ENCODE results near the gene FAM219A.

FAM219A gene

DNA sequence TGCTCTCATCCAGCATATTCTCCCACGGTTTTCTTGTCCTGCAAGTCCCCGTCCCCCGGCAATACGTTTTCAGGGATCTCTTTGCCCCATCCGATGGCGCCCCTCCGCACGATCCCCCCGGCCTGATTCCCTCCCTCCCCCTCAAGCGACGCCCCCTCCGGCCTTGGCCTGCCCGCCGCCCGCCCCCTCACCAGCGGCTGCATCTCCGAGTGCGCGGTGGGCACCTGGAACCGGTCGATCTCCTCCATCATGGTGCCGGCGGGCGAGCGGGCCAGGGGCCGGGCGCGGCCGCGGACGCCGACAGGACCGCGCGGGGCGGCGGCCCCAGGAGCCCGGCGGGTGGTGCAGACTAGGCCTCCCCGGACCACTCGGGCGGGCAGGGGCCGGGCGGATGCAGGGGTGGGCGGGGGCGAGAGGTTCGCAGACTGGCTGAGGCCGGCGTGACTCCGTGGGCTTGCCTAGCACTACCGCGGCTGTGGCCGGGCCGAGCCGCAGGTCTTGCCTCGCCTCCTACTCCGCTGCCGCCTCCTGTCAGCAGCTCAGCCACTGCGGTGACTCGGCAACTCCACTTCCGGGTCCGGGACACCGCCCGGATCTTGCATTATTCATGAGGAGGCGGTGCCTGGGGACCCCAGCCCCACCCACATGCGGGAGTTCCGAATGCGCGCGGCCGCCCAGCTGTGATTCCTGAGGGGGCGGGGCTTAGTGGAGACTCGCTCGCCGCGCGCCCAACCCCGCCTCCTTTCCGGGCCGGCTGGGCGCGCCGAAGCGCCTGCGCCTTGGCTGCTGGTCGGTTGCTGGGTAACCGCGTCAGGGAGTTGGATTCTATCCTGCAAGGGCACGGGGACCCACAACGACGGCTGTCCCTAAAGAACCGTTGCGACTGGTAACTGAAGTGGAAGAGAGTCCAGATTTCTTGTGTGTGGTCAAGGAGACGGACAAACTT, at the start of gene FAM219A, which contains the start of gene DNAI1:
Gene FAM219A, minus strand, starts transcription at position 558 of the 946 bp plus-strand sequence. Its CDS starts 307 bp downstream, at position 251.
Gene DNAI1, plus strand, starts transcription at position 793 of the 946 bp plus-strand sequence. CDS start 201 bp downstream, outside the sequence.
- TF ChIP-seq GATA3 (IDR thresholded peaks at IDR 0.05; ENCODE audit: low read depth, low read length) (no peak), GATA2 (IDR thresholded peaks at IDR 0.05; ENCODE audit: low read depth, low read length) (no peak)

GRCh38 chr9:34507966-34508365, 49.6 kb upstream of the FAM219A start:
- TF ChIP-seq GATA3 (IDR thresholded peaks at IDR 0.05; ENCODE audit: low read depth, low read length): no peak
- TF ChIP-seq GATA2 (IDR thresholded peaks at IDR 0.05; ENCODE audit: low read depth, low read length): no peak

DNA sequence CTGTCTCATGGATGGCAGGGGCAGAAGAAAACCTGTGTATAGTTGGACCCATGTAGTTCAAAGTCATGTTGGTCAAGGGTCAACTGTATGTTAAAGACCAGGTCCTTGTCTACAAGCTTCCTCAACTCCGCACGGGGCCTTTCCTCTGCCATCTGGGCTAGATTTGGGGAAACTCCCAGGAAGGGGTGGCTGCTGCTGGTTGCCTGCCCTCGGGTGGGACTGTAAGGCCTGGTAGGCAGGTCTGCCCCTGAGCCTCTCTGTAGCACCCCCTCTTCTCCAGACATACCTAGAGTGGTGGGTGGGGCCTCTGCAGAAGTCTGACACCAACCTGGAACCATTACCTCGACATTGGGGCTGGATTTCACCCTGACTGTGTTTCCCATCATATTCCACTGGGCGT, 49.2 kb upstream of the FAM219A start:
- TF ChIP-seq GATA2 (IDR thresholded peaks at IDR 0.05; ENCODE audit: low read depth, low read length) (no peak), GATA3 (IDR thresholded peaks at IDR 0.05; ENCODE audit: low read depth, low read length) (no peak)

- TF ChIP-seq GATA3 (IDR thresholded peaks at IDR 0.05; ENCODE audit: low read depth, low read length): no peak
- no peak for TF ChIP-seq GATA2 (IDR thresholded peaks at IDR 0.05; ENCODE audit: low read depth, low read length)
Measured at GRCh38 chr9:34506623-34507022, 48.3 kb upstream of the FAM219A start.

DNA sequence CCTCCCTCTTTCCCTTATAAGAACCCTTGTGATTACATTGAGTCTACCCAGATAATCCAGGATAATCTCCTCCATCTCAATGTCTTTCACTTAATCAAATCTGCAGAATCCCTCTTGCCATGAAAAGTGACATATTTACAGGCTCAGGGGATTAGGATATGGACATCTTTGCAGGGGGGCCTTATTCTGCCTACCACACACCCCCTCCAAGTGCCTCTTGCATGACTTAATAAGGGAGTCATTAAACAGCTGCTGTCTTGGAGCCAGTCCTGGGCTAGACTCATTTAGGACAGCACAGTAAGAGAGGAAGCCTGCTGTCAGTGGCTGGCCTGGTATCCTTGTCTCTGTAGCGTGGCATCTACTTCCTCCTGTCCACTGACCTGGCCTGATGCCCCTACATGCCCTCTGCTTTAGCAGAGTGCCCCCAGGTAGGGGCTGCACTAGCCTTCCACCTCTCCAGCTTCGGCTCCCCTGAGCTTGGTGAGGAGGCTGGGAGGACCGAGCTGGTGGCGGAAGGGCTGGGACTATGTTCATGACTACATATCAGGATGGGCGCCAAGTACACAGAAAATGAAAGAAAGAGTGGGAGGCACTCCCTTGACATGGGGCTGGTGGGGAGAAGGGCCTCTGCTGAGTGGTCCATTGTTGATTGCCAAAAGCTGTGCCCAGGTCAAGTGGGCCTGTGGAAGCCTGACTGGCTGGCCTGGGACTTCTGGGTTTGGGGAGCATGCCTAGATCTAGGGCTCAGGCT, 47.2 kb upstream of the FAM219A start:
- no peak for TF ChIP-seq GATA3 (IDR thresholded peaks at IDR 0.05; ENCODE audit: low read depth, low read length)
- TF ChIP-seq GATA2 (IDR thresholded peaks at IDR 0.05; ENCODE audit: low read depth, low read length): no peak

GRCh38 chr9:34503406-34503805, 45.0 kb upstream of the FAM219A start:
- no peak for TF ChIP-seq GATA2 (IDR thresholded peaks at IDR 0.05; ENCODE audit: low read depth, low read length)
- no peak for TF ChIP-seq GATA3 (IDR thresholded peaks at IDR 0.05; ENCODE audit: low read depth, low read length)

- TF ChIP-seq GATA2 (IDR thresholded peaks at IDR 0.05; ENCODE audit: low read depth, low read length) (no peak), GATA3 (IDR thresholded peaks at IDR 0.05; ENCODE audit: low read depth, low read length) (no peak)
Measured at GRCh38 chr9:34502891-34503290, 44.5 kb upstream of the FAM219A start.

- TF ChIP-seq GATA3 (IDR thresholded peaks at IDR 0.05; ENCODE audit: low read depth, low read length): no peak
- TF ChIP-seq GATA2 (IDR thresholded peaks at IDR 0.05; ENCODE audit: low read depth, low read length): no peak
Measured at GRCh38 chr9:34502471-34502870, 44.1 kb upstream of the FAM219A start.

DNA sequence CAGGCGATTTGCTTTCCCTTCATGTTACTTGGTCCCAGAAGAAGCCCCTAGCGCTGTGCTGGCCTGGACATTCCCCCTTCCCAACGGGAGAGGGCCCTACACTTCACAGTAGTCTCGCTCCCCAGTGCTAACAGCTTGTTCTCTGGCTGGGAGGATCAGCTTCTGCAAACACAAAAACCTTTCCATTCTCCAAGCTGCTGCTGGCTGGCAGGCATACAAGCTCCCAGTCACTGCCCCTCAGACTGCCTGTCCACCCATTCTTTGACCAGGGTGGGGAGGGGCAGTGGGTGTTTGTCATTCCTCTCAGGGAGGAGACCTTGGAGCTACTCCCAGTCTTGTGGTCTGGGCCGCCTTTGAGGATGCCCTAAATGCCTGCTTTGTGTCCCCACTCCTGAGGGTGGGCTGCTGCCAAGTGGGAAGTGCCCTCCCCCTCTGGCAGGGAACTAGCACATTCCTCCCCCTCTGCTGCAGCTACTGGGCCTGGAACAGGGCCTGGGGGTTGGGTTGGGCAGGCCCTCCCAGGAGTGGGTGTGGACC, 43.6 kb upstream of the FAM219A start:
- TF ChIP-seq GATA2 (IDR thresholded peaks at IDR 0.05; ENCODE audit: low read depth, low read length) (no peak), GATA3 (IDR thresholded peaks at IDR 0.05; ENCODE audit: low read depth, low read length) (no peak)

- TF ChIP-seq GATA2 (IDR thresholded peaks at IDR 0.05; ENCODE audit: low read depth, low read length) (no peak), GATA3 (IDR thresholded peaks at IDR 0.05; ENCODE audit: low read depth, low read length) (no peak)
Measured at GRCh38 chr9:34501372-34501771, 43.0 kb upstream of the FAM219A start.

DNA sequence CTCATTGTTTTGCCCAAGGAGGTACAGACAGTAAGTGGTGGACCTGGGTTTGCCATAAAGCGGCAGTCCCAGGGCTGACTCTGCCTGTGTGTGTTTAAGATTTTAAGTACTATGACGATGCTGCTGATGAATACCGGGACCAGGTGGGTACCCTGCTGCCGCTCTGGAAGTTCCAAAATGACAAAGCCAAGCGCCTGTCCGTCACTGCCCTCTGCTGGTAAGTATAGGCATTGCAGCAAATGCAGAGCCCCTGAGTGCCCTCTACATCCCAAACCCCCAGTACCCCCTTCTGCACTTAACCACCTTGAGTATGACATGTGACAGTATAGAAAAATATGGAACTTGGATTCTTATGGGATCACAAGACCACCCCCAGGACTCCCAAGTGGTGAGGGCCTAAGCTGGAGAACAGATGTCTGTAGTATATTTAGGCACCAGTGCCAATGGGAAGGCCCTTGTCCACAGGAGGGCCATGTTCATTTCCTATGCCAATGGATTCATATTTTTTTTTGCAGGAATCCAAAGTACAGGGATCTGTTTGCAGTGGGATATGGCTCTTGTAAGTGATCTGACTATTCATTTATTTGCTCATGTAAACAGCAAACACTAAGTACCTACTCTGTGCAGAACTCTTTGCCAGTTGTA, 42.4 kb upstream of the FAM219A start:
- no peak for TF ChIP-seq GATA3 (IDR thresholded peaks at IDR 0.05; ENCODE audit: low read depth, low read length)
- TF ChIP-seq GATA2 (IDR thresholded peaks at IDR 0.05; ENCODE audit: low read depth, low read length): no peak

GRCh38 chr9:34499076-34499475, 40.7 kb upstream of the FAM219A start:
- TF ChIP-seq GATA2 (IDR thresholded peaks at IDR 0.05; ENCODE audit: low read depth, low read length): no peak
- TF ChIP-seq GATA3 (IDR thresholded peaks at IDR 0.05; ENCODE audit: low read depth, low read length): no peak

DNA sequence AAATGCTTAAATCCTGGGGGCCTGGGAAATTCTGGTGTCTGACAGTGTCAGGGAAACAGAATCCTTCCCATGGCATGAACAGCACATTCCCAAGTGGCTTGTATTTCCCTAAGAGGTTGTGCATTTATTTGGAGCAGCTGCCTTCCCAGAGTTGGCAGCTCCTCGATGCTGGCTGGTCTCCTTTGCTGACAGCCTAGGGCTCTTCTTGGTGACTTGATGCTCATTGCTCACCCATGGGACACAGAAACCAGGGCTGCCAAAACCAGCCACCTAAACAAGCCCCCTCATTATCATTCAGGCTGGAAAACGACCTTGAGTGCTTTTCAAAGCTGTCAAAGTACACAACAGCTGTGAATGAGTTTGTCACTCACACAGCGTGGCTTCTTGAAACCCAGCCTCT, 40.2 kb upstream of the FAM219A start:
- TF ChIP-seq GATA3 (IDR thresholded peaks at IDR 0.05; ENCODE audit: low read depth, low read length) (no peak), GATA2 (IDR thresholded peaks at IDR 0.05; ENCODE audit: low read depth, low read length) (no peak)

Measured in SH-SY5Y (cell line).